ENCODE measurements around the gene SLC35E3. TPM values are rescaled to one million over a fixed set of nuclear protein-coding genes. Genes with fewer than 3 reads are reported as not detected.
"Not testable (repeated sequence)": the region's sequence is repeated elsewhere in the genome, so short reads cannot be mapped to it uniquely, and the experiment has no call there.

The SLC35E3 gene
- total RNA-seq, 1 donor from 2014 or later, result 3.8 TPM

DNA sequence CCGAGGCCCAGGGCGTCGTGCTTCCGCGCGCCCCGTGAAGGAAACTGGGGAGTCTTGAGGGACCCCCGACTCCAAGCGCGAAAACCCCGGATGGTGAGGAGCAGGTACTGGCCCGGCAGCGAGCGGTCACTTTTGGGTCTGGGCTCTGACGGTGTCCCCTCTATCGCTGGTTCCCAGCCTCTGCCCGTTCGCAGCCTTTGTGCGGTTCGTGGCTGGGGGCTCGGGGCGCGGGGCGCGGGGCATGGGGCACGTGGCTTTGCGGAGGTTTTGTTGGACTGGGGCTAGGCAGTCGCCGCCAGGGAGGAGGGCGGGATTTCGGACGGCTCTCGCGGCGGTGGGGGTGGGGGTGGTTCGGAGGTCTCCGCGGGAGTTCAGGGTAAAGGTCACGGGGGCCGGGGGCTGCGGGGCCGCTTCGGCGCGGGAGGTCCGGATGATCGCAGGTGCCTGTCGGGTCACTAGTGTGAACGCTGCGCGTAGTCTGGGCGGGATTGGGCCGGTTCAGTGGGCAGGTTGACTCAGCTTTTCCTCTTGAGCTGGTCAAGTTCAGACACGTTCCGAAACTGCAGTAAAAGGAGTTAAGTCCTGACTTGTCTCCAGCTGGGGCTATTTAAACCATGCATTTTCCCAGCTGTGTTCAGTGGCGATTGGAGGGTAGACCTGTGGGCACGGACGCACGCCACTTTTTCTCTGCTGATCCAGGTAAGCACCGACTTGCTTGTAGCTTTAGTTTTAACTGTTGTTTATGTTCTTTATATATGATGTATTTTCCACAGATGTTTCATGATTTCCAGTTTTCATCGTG, 62.6 kb downstream of the SLC35E3 start:
- TF ChIP-seq, protein P1, sequence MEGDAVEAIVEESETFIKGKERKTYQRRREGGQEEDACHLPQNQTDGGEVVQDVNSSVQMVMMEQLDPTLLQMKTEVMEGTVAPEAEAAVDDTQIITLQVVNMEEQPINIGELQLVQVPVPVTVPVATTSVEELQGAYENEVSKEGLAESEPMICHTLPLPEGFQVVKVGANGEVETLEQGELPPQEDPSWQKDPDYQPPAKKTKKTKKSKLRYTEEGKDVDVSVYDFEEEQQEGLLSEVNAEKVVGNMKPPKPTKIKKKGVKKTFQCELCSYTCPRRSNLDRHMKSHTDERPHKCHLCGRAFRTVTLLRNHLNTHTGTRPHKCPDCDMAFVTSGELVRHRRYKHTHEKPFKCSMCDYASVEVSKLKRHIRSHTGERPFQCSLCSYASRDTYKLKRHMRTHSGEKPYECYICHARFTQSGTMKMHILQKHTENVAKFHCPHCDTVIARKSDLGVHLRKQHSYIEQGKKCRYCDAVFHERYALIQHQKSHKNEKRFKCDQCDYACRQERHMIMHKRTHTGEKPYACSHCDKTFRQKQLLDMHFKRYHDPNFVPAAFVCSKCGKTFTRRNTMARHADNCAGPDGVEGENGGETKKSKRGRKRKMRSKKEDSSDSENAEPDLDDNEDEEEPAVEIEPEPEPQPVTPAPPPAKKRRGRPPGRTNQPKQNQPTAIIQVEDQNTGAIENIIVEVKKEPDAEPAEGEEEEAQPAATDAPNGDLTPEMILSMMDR (conservative IDR thresholded peaks at IDR 0.05; ENCODE audit: low read depth, low read length), result no peak
- peak; percentile 80 for DNase-seq (ENCODE audit: low read depth)
- peak overlapping the region; percentile 99 for H3K4me3 ChIP-seq (ENCODE audit: low read depth, low read length)

DNA sequence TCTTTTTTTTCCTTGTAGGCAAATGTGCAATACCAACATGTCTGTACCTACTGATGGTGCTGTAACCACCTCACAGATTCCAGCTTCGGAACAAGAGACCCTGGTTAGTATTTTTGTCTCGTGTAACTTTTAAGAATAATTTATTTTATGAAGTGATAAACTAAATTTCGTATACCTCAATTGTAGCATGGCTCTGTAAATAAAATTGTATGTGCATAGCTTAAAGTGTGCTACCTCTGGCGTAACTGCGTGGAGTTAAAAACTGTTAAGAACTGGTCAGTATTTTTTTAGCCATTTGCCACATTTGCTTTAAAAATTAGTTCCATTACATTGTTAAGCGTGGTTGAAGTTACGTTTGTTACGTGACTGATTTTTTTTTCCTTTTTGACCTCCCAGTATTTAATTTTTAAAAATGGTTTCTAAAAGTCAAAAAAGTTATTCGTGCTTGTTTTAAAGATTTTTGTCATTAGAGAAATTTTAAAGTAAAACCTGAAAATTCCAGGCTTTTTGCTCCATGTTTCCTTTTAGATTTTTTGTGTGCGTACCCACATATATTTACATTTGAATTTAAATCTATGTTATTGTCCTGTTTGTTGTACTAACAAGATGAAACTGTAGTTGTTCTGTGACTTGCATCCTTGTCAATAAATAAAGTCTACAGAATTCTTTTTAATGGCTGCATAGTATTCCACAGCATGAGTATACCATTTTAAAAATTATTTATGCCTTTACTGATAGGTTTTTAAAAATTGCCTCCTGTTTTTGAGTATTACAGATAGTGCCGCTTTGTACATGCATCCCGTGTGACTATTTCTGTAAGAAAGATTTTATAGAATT, 63.4 kb downstream of the SLC35E3 start:
- peak overlapping the region; percentile 99 for H3K4me3 ChIP-seq (ENCODE audit: low read depth, low read length)
- no peak for DNase-seq (ENCODE audit: low read depth)
- TF ChIP-seq, protein P1 (conservative IDR thresholded peaks at IDR 0.05; ENCODE audit: low read depth, low read length), result no peak

DNA sequence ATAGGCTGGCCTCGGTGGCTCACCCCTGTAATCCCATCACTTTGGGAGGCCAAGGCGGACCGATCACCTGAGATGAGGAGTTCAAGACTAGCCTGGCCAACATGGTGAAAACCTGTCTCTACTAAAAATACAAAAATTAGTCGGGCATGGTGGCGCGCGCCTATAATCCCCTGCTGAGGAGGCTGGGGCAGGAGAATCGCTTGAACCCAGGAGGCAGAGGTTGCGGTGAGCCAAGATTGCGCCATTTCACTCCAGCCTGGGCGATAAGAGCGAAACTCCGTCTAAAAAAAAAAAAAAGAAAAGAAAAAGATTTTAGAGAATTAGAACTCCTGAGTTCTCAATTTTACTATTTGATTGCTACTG, 64.0 kb downstream of the SLC35E3 start:
- peak overlapping the region; percentile 99 for H3K4me3 ChIP-seq (ENCODE audit: low read depth, low read length)
- DNase-seq (ENCODE audit: low read depth), result not testable (repeated sequence)

DNA sequence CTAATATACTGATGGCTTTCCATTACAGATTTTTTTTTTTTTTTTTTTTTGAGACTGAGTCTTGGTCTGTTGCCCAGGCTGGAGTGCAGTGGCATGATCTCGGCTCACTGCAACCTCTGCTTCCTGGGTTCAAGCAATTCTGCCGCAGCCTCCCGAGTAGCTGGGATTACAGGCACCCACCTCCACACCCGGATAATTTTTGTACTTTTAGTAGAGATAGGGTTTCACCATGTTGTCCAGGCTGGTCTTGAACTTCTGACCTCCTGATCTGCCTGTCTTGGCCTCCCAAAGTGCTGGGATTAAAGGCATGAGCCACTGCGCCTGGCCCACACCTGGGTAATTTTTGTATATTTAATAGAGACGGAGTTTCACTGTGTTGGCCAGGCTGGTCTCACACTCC, 65.6 kb downstream of the SLC35E3 start:
- not testable (repeated sequence) for DNase-seq (ENCODE audit: low read depth)
- H3K4me3 ChIP-seq (ENCODE audit: low read depth, low read length), result peak overlapping the region; percentile 99

DNA sequence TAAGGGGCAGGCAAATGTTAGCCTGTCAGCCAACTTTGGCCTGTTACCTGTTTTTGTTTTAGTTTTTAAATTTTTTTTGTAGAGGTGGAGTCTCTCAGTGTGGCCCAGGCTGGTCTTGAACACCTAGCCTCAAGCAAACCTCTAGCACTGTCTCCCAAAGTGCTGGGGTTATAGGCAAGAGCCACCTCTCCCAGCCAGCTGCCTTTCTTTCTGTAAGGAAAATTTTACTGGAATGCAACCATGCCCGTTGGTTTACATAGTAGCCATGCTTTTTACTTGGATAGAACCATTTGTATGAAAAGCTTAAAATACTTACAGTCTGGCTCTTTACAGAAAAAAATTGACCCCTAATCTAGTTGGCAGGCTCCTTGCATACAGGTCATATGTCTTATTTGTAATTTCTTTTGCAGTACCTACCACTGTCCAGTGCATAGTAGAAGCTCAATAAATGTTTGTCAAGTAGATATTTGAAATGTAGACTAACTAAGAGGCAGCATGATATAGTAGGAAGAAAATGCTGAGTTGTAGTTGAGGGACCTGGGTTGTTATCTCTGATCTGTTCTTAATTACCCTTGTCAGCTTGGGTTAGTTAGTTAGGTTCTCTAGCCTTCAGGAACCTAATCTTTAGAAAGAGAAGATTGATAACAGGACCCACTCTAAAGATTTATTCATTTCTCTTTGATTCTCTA, 66.7 kb downstream of the SLC35E3 start:
- H3K4me3 ChIP-seq (ENCODE audit: low read depth, low read length), result peak overlapping the region; percentile 29

DNA sequence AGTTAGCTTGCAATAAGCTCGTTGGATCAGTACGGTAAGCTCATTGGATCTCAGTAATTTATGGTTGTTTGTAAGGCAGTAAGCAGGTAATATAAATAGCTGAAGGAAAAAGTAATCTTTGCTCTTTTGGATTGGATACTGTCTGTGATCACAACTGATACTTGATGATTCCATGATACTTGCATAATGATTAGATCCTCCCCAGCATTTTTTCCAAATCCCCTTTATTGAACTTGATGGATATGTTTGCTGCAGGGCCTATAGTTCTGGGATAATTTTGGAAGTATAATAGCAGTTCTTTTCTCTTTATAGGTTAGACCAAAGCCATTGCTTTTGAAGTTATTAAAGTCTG, 67.2 kb downstream of the SLC35E3 start:
- peak overlapping the region; percentile 29 for H3K4me3 ChIP-seq (ENCODE audit: low read depth, low read length)
- no peak for DNase-seq (ENCODE audit: low read depth)
- TF ChIP-seq, protein P1 (conservative IDR thresholded peaks at IDR 0.05; ENCODE audit: low read depth, low read length), result no peak

More for the DNA sequence above, 66.7 kb downstream of the SLC35E3 start:
- no peak for DNase-seq (ENCODE audit: low read depth)
- TF ChIP-seq, protein P1 (conservative IDR thresholded peaks at IDR 0.05; ENCODE audit: low read depth, low read length), result no peak

DNA sequence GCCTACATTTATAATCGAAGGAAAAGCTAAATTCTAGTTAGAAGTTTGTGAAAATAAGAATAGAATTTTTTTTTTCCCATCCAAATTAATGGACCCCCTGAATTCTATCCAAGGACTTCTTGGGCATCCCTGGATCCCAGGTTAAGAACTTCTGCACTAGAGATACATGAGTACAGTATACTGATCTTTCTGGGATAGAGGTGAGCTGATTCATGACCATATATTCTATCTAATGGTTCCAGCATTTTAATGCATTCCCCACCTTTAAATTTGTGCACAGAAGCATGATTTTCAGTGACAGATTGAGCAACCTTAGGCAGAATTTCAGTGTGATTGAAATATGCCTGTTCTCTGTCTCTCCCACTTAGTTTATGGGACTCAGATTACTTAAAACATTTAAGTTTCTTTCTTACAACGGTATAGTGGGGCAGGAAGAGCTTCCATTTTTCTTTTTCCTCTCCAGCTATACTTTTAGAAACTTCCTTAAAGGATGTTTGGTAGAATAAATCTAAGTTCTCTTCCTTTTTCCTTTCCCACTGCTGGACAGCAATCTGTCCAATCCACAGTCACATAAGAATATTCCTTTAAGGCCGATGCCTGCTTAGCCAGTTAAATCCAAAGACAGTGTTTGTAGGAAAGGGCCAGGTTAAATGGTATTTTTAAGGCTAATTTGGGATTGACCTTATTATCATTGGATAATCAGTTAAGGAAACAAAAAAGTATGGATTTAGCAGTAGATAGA, 68.7 kb downstream of the SLC35E3 start:
- no peak overlapping the region for H3K4me3 ChIP-seq (ENCODE audit: low read depth, low read length)
- TF ChIP-seq, protein P1 (conservative IDR thresholded peaks at IDR 0.05; ENCODE audit: low read depth, low read length), result no peak
- no peak for DNase-seq (ENCODE audit: low read depth)

Data from epithelial cell of proximal tubule (primary cell).